ENCODE results near the gene SAPCD1. TPM values are rescaled to one million over a fixed set of nuclear protein-coding genes. Genes with fewer than 3 reads are reported as not detected.
A peak's percentile ranks its signal among the peaks of the same experiment; 100 is the strongest.

The SAPCD1 gene
- total RNA-seq, 2 experiments from 2014 or later, result 12.8 to 19.2 TPM

DNA sequence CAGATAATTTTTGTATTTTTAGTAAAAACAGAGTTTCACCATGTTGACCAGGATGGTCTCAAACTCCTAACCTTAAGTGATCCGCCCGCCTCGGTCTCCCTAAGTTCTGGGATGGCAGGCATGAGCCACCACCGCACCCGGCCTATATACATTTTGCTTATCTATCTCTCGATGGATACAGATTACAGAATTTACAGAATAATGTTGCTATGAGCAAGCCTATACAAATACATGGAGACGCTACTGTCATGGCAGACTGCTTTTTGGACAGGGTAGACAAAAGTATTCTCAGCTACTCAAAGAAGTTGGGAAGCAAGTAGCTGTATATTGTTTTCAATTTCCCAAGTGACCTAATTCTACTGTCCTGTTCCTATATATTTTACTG lies 51.0 kb downstream of the SAPCD1 start:
- no peak for DNase-seq

More for the DNA sequence above, 51.0 kb downstream of the SAPCD1 start:
- Mint-ChIP-seq H3K4me1 (peaks cover 44% of the 10 kb centered on the region), H3K9me3 (ENCODE audit: low read depth) (no peaks in the 10 kb centered on the region), H3K27me3 (no peaks in the 10 kb centered on the region), H3K27ac (peak overlapping the region; percentile 95), H3K4me3 (peak overlapping the region; percentile 91), H3K36me3 (peaks cover 16% of the 10 kb centered on the region)
- CTCF ChIA-PET, result interaction anchor here (0.8 to 3.9 kb wide), 11 partner anchors 8 to 321 kb away, joined by 3 to 19 read pairs (median 7); partner anchors contain the start of genes MSH5 and VARS1
- no peak for ATAC-seq

Other genes starting within 250 kb of the SAPCD1 start
- gene MCCD1, start 233.7 kb upstream of the SAPCD1 start, total RNA-seq, result not detected
- 100 to 1,000 TPM; 495 to 503 TPM for gene DDX39B, start 220.7 kb upstream of the SAPCD1 start, total RNA-seq
- 1 to 10 TPM; 1.0 to 3.8 TPM for gene ATP6V1G2, start 216.0 kb upstream of the SAPCD1 start, total RNA-seq
- gene NFKBIL1, start 215.0 kb upstream of the SAPCD1 start, total RNA-seq, result 10 to 100 TPM; 13.6 to 16.2 TPM
- 10 to 100 TPM; 21.8 to 70.0 TPM for gene LTA, start 190.4 kb upstream of the SAPCD1 start, total RNA-seq
- gene TNF, start 187.1 kb upstream of the SAPCD1 start, total RNA-seq, result 10 to 100 TPM; 58.8 to 65.1 TPM
- gene LTB, start 180.2 kb upstream of the SAPCD1 start, total RNA-seq, result 100 to 1,000 TPM; 608 to 839 TPM
- gene LST1, start 176.4 kb upstream of the SAPCD1 start, total RNA-seq, result 100 to 1,000 TPM in 1 of 2 experiments, 10 to 100 TPM in 1; 71.6 to 109 TPM
- 100 to 1,000 TPM; 137 to 152 TPM for gene NCR3, start 169.7 kb upstream of the SAPCD1 start, total RNA-seq
- gene AIF1, start 147.4 kb upstream of the SAPCD1 start, total RNA-seq, result 10 to 100 TPM; 47.4 to 63.4 TPM
- 100 to 1,000 TPM; 265 to 286 TPM for gene PRRC2A, start 141.9 kb upstream of the SAPCD1 start, total RNA-seq
- 100 to 1,000 TPM; 243 to 245 TPM for gene BAG6, start 110.0 kb upstream of the SAPCD1 start, total RNA-seq
- 1 to 10 TPM; 1.9 to 3.7 TPM for gene APOM, start 106.8 kb upstream of the SAPCD1 start, total RNA-seq
- gene C6orf47, start 101.9 kb upstream of the SAPCD1 start, total RNA-seq, result 10 to 100 TPM; 24.7 to 27.2 TPM
- 10 to 100 TPM; 34.9 to 41.6 TPM for gene GPANK1, start 97.7 kb upstream of the SAPCD1 start, total RNA-seq
- gene CSNK2B, start 96.6 kb upstream of the SAPCD1 start, total RNA-seq, result 100 to 1,000 TPM; 206 to 236 TPM
- 10 to 100 TPM; 16.1 to 25.0 TPM for gene LY6G5B, start 92.7 kb upstream of the SAPCD1 start, total RNA-seq
- 1 to 10 TPM; 2.6 to 3.8 TPM for gene LY6G5C, start 81.6 kb upstream of the SAPCD1 start, total RNA-seq
- gene ABHD16A, start 59.3 kb upstream of the SAPCD1 start, total RNA-seq, result 10 to 100 TPM; 49.0 to 56.7 TPM
- gene LY6G6F, start 55.8 kb upstream of the SAPCD1 start, total RNA-seq, result not detected
- gene LY6G6D, start 47.3 kb upstream of the SAPCD1 start, total RNA-seq, result not detected
- not detected for gene LY6G6C, start 40.9 kb upstream of the SAPCD1 start, total RNA-seq
- gene MPIG6B, start 39.3 kb upstream of the SAPCD1 start, total RNA-seq, result under 1 TPM; 0.20 to 0.33 TPM
- 10 to 100 TPM; 13.6 to 23.4 TPM for gene DDAH2, start 33.4 kb upstream of the SAPCD1 start, total RNA-seq
- gene CLIC1, start 26.1 kb upstream of the SAPCD1 start, total RNA-seq, result 100 to 1,000 TPM; 544 to 561 TPM
- 100 to 1,000 TPM in 1 of 2 experiments, 10 to 100 TPM in 1; 75.6 to 109 TPM for gene MSH5, start 22.7 kb upstream of the SAPCD1 start, total RNA-seq
- gene VWA7, start 14.7 kb downstream of the SAPCD1 start, total RNA-seq, result 1 to 10 TPM; 5.7 to 6.4 TPM
- 100 to 1,000 TPM; 107 to 140 TPM for gene VARS1, start 33.1 kb downstream of the SAPCD1 start, total RNA-seq
- 100 to 1,000 TPM; 124 to 129 TPM for gene LSM2, start 44.3 kb downstream of the SAPCD1 start, total RNA-seq
- 1 to 10 TPM; 2.9 to 3.1 TPM for gene HSPA1L, start 52.6 kb downstream of the SAPCD1 start, total RNA-seq
- 100 to 1,000 TPM; 124 to 137 TPM for gene HSPA1A, start 52.9 kb downstream of the SAPCD1 start, total RNA-seq
- gene HSPA1B, start 65.1 kb downstream of the SAPCD1 start, total RNA-seq, result 10 to 100 TPM; 64.6 to 71.6 TPM
- 10 to 100 TPM; 13.0 to 21.5 TPM for gene NEU1, start 100.2 kb downstream of the SAPCD1 start, total RNA-seq
- not detected for gene SLC44A4, start 116.3 kb downstream of the SAPCD1 start, total RNA-seq
- gene EHMT2, start 135.0 kb downstream of the SAPCD1 start, total RNA-seq, result 10 to 100 TPM; 78.7 to 79.0 TPM
- gene ZBTB12, start 139.4 kb downstream of the SAPCD1 start, total RNA-seq, result 1 to 10 TPM; 1.5 to 3.3 TPM
- gene C2, start 165.1 kb downstream of the SAPCD1 start, total RNA-seq, result under 1 TPM; 0.61 to 0.80 TPM
- gene CFB, start 183.4 kb downstream of the SAPCD1 start, total RNA-seq, result under 1 TPM in 1 of 2 experiments, not detected in 1; 0.12 TPM
- gene NELFE, start 196.3 kb downstream of the SAPCD1 start, total RNA-seq, result 10 to 100 TPM; 75.7 to 79.7 TPM
- gene SKIC2, start 196.5 kb downstream of the SAPCD1 start, total RNA-seq, result 10 to 100 TPM; 88.2 to 93.2 TPM
- 10 to 100 TPM; 17.4 to 18.7 TPM for gene DXO, start 209.5 kb downstream of the SAPCD1 start, total RNA-seq
- gene C4A, start 219.4 kb downstream of the SAPCD1 start, total RNA-seq, result 1 to 10 TPM; 2.3 to 3.4 TPM

Data from activated CD8-positive, alpha-beta memory T cell treated with anti-CD3 and anti-CD28 coated beads, Interleukin-2, amount 10 ng/mL, durations not matched to agents 7 days and 5 days (primary cell).